ENCODE data around the gene SLC35D3. TPM values are rescaled to one million over a fixed set of nuclear protein-coding genes. Genes with fewer than 3 reads are reported as not detected.

SLC35D3 gene
- total RNA-seq, 4 donors from 2014 or later = not detected

GRCh38 chr6:136962661-136963060 lies 40.6 kb downstream of the SLC35D3 start:
- DNase-seq = peak; percentile 52
- Histone ChIP-seq H3K27ac (peak overlapping the region; percentile 70 to 86 (median 78)), H3K4me1 (peaks cover 8 to 73% (median 41%) of the 10 kb centered on the region in 4 donors), H3K9me3 (no peaks in the 10 kb centered on the region), H3K4me3 (no peak overlapping the region), H3K27me3 (peaks cover 3% of the 10 kb centered on the region), H3K36me3 (no peaks in the 10 kb centered on the region)
- intact Hi-C loops (cut with DNase I; ENCODE audit: low total_unique reads) (no loop called here), in situ Hi-C loops (cut with MboI; ENCODE audit: low pct_ligation_motif_present in 1 of 4, low pct_unique_long_range_greater_than_20kb in 1 of 4, low sequenced_read_pairs in 3 of 4) (no loop called here)
- TF ChIP-seq POLR2A (IDR thresholded peaks at IDR 0.05) (no peak), CTCF (IDR thresholded peaks at IDR 0.05) (no peak), POLR2AphosphoS5 (IDR thresholded peaks at IDR 0.05) (peak in 2 of 3 donors; percentile 45 to 59), EP300 (IDR thresholded peaks at IDR 0.05; ENCODE audit: low read depth) (no peak)
- WGBS, 2 donors (ENCODE audit: low coverage in 1 of 2) = 32 to 45% methylated on average over 4 of the region's 4 CpGs

- TF ChIP-seq EP300 (IDR thresholded peaks at IDR 0.05; ENCODE audit: low read depth) (no peak), POLR2AphosphoS5 (IDR thresholded peaks at IDR 0.05) (no peak), POLR2A (IDR thresholded peaks at IDR 0.05) (no peak), CTCF (IDR thresholded peaks at IDR 0.05) (no peak)
- Histone ChIP-seq H3K4me1 (peaks cover 8 to 73% (median 41%) of the 10 kb centered on the region in 4 donors), H3K27me3 (peaks cover 3% of the 10 kb centered on the region), H3K36me3 (no peaks in the 10 kb centered on the region), H3K4me3 (no peak overlapping the region), H3K9me3 (no peaks in the 10 kb centered on the region), H3K27ac (peak overlapping the region; percentile 70 to 86 (median 78))
- no peak for DNase-seq
- WGBS, 2 donors (ENCODE audit: low coverage in 1 of 2) = 37 to 47% methylated on average over 2 of the region's 2 CpGs
- in situ Hi-C loops (cut with MboI; ENCODE audit: low pct_ligation_motif_present in 1 of 4, low pct_unique_long_range_greater_than_20kb in 1 of 4, low sequenced_read_pairs in 3 of 4) = no loop called here
- intact Hi-C loops (cut with DNase I; ENCODE audit: low total_unique reads) = no loop called here
Measured at GRCh38 chr6:136963259-136963658, 41.2 kb downstream of the SLC35D3 start.

GRCh38 chr6:136964398-136964797 lies 42.3 kb downstream of the SLC35D3 start:
- no peak for TF ChIP-seq CTCF (IDR thresholded peaks at IDR 0.05)
- peak in 1 of 3 donors; percentile 64 for TF ChIP-seq POLR2AphosphoS5 (IDR thresholded peaks at IDR 0.05)
- H3K27ac ChIP-seq = peak overlapping the region; percentile 70 to 86 (median 78)
- 29 to 53% methylated on average over 2 of the region's 2 CpGs for WGBS, 2 donors (ENCODE audit: low coverage in 1 of 2)
- intact Hi-C loops (cut with DNase I; ENCODE audit: low total_unique reads) (no loop called here), in situ Hi-C loops (cut with MboI; ENCODE audit: low pct_ligation_motif_present in 1 of 4, low pct_unique_long_range_greater_than_20kb in 1 of 4, low sequenced_read_pairs in 3 of 4) (no loop called here)
- H3K4me3 ChIP-seq = no peak overlapping the region
- peaks cover 2 to 66% (median 32%) of the 10 kb centered on the region in 4 donors for H3K4me1 ChIP-seq
- H3K36me3 ChIP-seq = no peaks in the 10 kb centered on the region
- no peaks in the 10 kb centered on the region for H3K9me3 ChIP-seq
- DNase-seq = peak; percentile 86
- no peaks in the 10 kb centered on the region for H3K27me3 ChIP-seq

GRCh38 chr6:136967876-136968752 lies 46.0 kb downstream of the SLC35D3 start:
- TF ChIP-seq EP300 (IDR thresholded peaks at IDR 0.05; ENCODE audit: low read depth) = no peak
- peak; percentile 58 to 70 (median 64) for TF ChIP-seq CTCF (IDR thresholded peaks at IDR 0.05)
- no peak for TF ChIP-seq POLR2AphosphoS5 (IDR thresholded peaks at IDR 0.05)
- Histone ChIP-seq H3K4me3 (no peak overlapping the region), H3K36me3 (no peaks in the 10 kb centered on the region), H3K27ac (peak overlapping the region in 1 of 4 donors; percentile 34), H3K27me3 (no peaks in the 10 kb centered on the region), H3K9me3 (no peaks in the 10 kb centered on the region), H3K4me1 (peaks cover 0 to 33% (median 16%) of the 10 kb centered on the region in 4 donors)
- peak; percentile 80 for DNase-seq
- in situ Hi-C loops (cut with MboI; ENCODE audit: low pct_ligation_motif_present in 1 of 4, low pct_unique_long_range_greater_than_20kb in 1 of 4, low sequenced_read_pairs in 3 of 4) (no loop called here), intact Hi-C loops (cut with DNase I; ENCODE audit: low total_unique reads) (no loop called here)
- WGBS, 2 donors (ENCODE audit: low coverage in 1 of 2) = 58 to 68% methylated on average over 10 to 19 of the region's 19 CpGs

All from transverse colon (tissue), 4 donors.